Measurements from ENCODE around the gene GPC1. TPM values are rescaled to one million over a fixed set of nuclear protein-coding genes. Genes with fewer than 3 reads are reported as not detected.

Gene GPC1
- total and polyA plus RNA-seq, 2 of the 4 experiments (the other 2 are of a cell fraction): 16.0 to 211 TPM

DNA sequence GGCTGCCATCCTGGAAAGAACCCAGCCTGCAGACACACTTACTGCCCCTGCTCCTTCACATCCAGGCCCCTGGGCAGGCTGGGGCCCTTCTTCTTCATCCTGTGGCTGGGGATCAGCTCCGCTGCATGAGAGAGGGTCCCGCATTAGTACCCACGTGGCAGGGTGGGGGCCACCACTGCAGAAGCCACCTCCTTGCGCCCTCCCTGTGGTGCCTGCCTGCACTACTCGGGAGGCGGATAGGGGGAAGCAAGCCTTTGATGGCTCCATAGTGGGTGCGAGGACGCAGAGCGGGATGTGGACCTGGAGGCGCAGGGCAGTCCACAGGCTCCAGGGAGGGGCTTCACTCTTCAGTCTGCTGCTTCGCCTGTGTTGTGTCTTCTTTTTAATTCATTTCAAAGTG is 46.7 kb downstream of the GPC1 start:
- no peak overlapping the region for H3K56ac ChIP-seq (ENCODE audit: extremely low read depth, insufficient read depth, low read length)
- intact Hi-C loops (cut with micrococcal nuclease) (no loop called here), in situ Hi-C loops (cut with MboI; ENCODE audit: low sequenced_read_pairs) (no loop called here), dilution Hi-C loops (cut with HindIII; ENCODE audit: low sequenced_read_pairs, unreplicated experiment) (no loop called here)
- H2AK9ac ChIP-seq (replicated peaks; ENCODE audit: low read depth, low read length, poor library complexity): no peak overlapping the region
- H2BK5ac ChIP-seq (ENCODE audit: low read depth, low read length, poor library complexity, severe bottlenecking): no peak overlapping the region
- H3K9me1 ChIP-seq (ENCODE audit: insufficient read depth, low read length): no peaks in the 10 kb centered on the region
- no peak overlapping the region for H2BK20ac ChIP-seq (ENCODE audit: low read depth, low read length)
- H2AFZ ChIP-seq (replicated peaks; ENCODE audit: low read length, poor library complexity): no peak overlapping the region
- H3K27ac ChIP-seq (ENCODE audit: insufficient read depth, low read length): no peak overlapping the region
- H4K8ac ChIP-seq (ENCODE audit: low read depth in 2 of 2, low read length in 2 of 2): no peak overlapping the region
- H3K79me1 ChIP-seq (ENCODE audit: low read depth in 1 of 2, low read length in 2 of 2): no peaks in the 10 kb centered on the region
- no peaks in the 10 kb centered on the region for H4K20me1 ChIP-seq (ENCODE audit: insufficient read depth, low read length)
- 93% methylated on average over 6 of the region's 11 CpGs; no CpG with 5 or more reads in 1 of the 2 experiments for WGBS, 2 experiments (ENCODE audit: extremely low coverage in 2 of 2, insufficient read length in 1 of 2)
- no peak overlapping the region for H3K4me2 ChIP-seq (ENCODE audit: low read depth, low read length)
- no peak overlapping the region for H4K5ac ChIP-seq (ENCODE audit: low read depth, low read length)
- H4K91ac ChIP-seq (ENCODE audit: insufficient read depth, low read depth, low read length): no peak overlapping the region
- no peak overlapping the region for H3K18ac ChIP-seq (ENCODE audit: low read depth, low read length)
- no peak overlapping the region for H2AK5ac ChIP-seq (ENCODE audit: low read depth, low read length)
- ATAC-seq (ENCODE audit: low read depth): no peak
- no peak overlapping the region for H2BK120ac ChIP-seq (ENCODE audit: low read depth, low read length)
- no TSS peak for BruUV-seq (replicated peaks)
- POLR2A ChIA-PET (ENCODE audit: unreplicated experiment): no interaction called here
- no peak for DNase-seq
- H3K4me1 ChIP-seq (ENCODE audit: control insufficient read depth, insufficient read depth, low read length): no peaks in the 10 kb centered on the region
- no peak overlapping the region for H2BK15ac ChIP-seq (ENCODE audit: low read depth, low read length)
- no peaks in the 10 kb centered on the region for H3K36me3 ChIP-seq (ENCODE audit: control insufficient read depth, insufficient read depth, low read length)
- no peak overlapping the region for H3K23ac ChIP-seq (ENCODE audit: low read depth, low read length)
- CTCF ChIA-PET: no interaction called here
- H3K27me3 ChIP-seq (ENCODE audit: control insufficient read depth, insufficient read depth, low read length): no peaks in the 10 kb centered on the region
- no peak overlapping the region for H3K4ac ChIP-seq (ENCODE audit: low read depth, low read length)
- H3K9me3 ChIP-seq (ENCODE audit: control insufficient read depth, insufficient read depth, low read length): no peaks in the 10 kb centered on the region
- TF ChIP-seq MAZ (IDR thresholded peaks at IDR 0.05; ENCODE audit: borderline replicate concordance, low read depth, low read length) (no peak), NFE2L2 (IDR thresholded peaks at IDR 0.05; ENCODE audit: low read depth, low read length) (no peak), MAFK (IDR thresholded peaks at IDR 0.05; ENCODE audit: low read depth, low read length) (no peak), CEBPB (IDR thresholded peaks at IDR 0.05; ENCODE audit: low read depth, low read length) (no peak), MXI1 (IDR thresholded peaks at IDR 0.05; ENCODE audit: borderline replicate concordance, low read depth, low read length) (no peak), SMC3 (IDR thresholded peaks at IDR 0.05; ENCODE audit: low read depth, low read length) (no peak), POLR2A (IDR thresholded peaks at IDR 0.05; ENCODE audit: low read depth, low read length) (no peak), RCOR1 (IDR thresholded peaks at IDR 0.05; ENCODE audit: insufficient replicate concordance, low read length) (no peak), BHLHE40 (IDR thresholded peaks at IDR 0.05; ENCODE audit: low read depth, low read length) (no peak), RFX5 (IDR thresholded peaks at IDR 0.05; ENCODE audit: low read depth, low read length) (no peak)
- H3K4me3 ChIP-seq (ENCODE audit: insufficient read depth, low read depth, low read length): no peak overlapping the region
- no peak overlapping the region for H3K9ac ChIP-seq (ENCODE audit: low read depth, low read length)
- no peak overlapping the region for H3K14ac ChIP-seq (replicated peaks; ENCODE audit: low read depth, low read length)
